HG03103 (cell line): ENCODE results near the gene FARP1.
"Not testable (repeated sequence)": the region's sequence is repeated elsewhere in the genome, so short reads cannot be mapped to it uniquely, and the experiment has no call there.

Experiments
- ATAC-seq: cut with Tn5 transposase; IDR thresholded peaks from one replicate; pipeline ENCODE4 v1.9.1; 2021; ENCODE audit warnings: low read depth; ENCODE audit not compliant: unreplicated experiment

The FARP1 gene

GRCh38 chr13:98223741-98224140 is 80.8 kb downstream of the FARP1 start:
- no peak for ATAC-seq

- no peak for ATAC-seq
Measured at GRCh38 chr13:98224557-98224956, 81.7 kb downstream of the FARP1 start.

- no peak for ATAC-seq
Measured at GRCh38 chr13:98225036-98225940, 82.4 kb downstream of the FARP1 start.

- ATAC-seq: no peak
Measured at GRCh38 chr13:98226496-98226895, 83.6 kb downstream of the FARP1 start.

GRCh38 chr13:98228661-98229341 is 85.9 kb downstream of the FARP1 start:
- no peak for ATAC-seq

- not testable (repeated sequence) for ATAC-seq
Measured at GRCh38 chr13:98230762-98231161, 87.9 kb downstream of the FARP1 start.

- no peak for ATAC-seq
Measured at GRCh38 chr13:98232456-98232855, 89.6 kb downstream of the FARP1 start.

GRCh38 chr13:98233127-98233526 is 90.2 kb downstream of the FARP1 start:
- no peak for ATAC-seq

GRCh38 chr13:98234348-98234747 is 91.5 kb downstream of the FARP1 start:
- ATAC-seq: no peak

GRCh38 chr13:98236197-98236596 is 93.3 kb downstream of the FARP1 start:
- ATAC-seq: no peak

- no peak for ATAC-seq
Measured at GRCh38 chr13:98237331-98237730, 94.4 kb downstream of the FARP1 start.

- ATAC-seq: no peak
Measured at GRCh38 chr13:98239162-98240076, 96.5 kb downstream of the FARP1 start.

- ATAC-seq: no peak
Measured at GRCh38 chr13:98240135-98240534, 97.2 kb downstream of the FARP1 start.

GRCh38 chr13:98240974-98241373 is 98.1 kb downstream of the FARP1 start:
- ATAC-seq: no peak

GRCh38 chr13:98241976-98242375 is 99.1 kb downstream of the FARP1 start:
- ATAC-seq: no peak

GRCh38 chr13:98242403-98242802 is 99.5 kb downstream of the FARP1 start:
- no peak for ATAC-seq

- ATAC-seq: no peak
Measured at GRCh38 chr13:98243929-98244272, 101.0 kb downstream of the FARP1 start.

- ATAC-seq: no peak
Measured at GRCh38 chr13:98246538-98247172, 103.8 kb downstream of the FARP1 start.

- no peak for ATAC-seq
Measured at GRCh38 chr13:98251708-98252107, 108.8 kb downstream of the FARP1 start.

- no peak for ATAC-seq
Measured at GRCh38 chr13:98252931-98253470, 110.1 kb downstream of the FARP1 start.
